ENCODE data around the gene CIDEA.

CIDEA gene

GRCh38 chr18:12246849-12247808, 7.0 kb upstream of the CIDEA start:
- no peaks in the 10 kb centered on the region for H3K36me3 ChIP-seq
- TF ChIP-seq CTCF (IDR thresholded peaks at IDR 0.05; ENCODE audit: low read depth, low read length), result no peak
- H3K27ac ChIP-seq, result no peak overlapping the region
- H3K9me3 ChIP-seq (ENCODE audit: severe bottlenecking), result no peaks in the 10 kb centered on the region
- H3K27me3 ChIP-seq (ENCODE audit: insufficient read depth, low read depth, severe bottlenecking), result no peaks in the 10 kb centered on the region
- H3K4me3 ChIP-seq (ENCODE audit: low read depth, low read length), result no peak overlapping the region
- DNase-seq, result no peak

- Histone ChIP-seq H3K36me3 (no peaks in the 10 kb centered on the region), H3K9me3 (ENCODE audit: severe bottlenecking) (no peaks in the 10 kb centered on the region), H3K27me3 (ENCODE audit: insufficient read depth, low read depth, severe bottlenecking) (no peaks in the 10 kb centered on the region), H3K27ac (no peak overlapping the region), H3K4me3 (ENCODE audit: low read depth, low read length) (no peak overlapping the region)
- no peak for DNase-seq
- no peak for TF ChIP-seq CTCF (IDR thresholded peaks at IDR 0.05; ENCODE audit: low read depth, low read length)
Observed at GRCh38 chr18:12247946-12248345, 6.2 kb upstream of the CIDEA start.

- Histone ChIP-seq H3K27me3 (ENCODE audit: insufficient read depth, low read depth, severe bottlenecking) (no peaks in the 10 kb centered on the region), H3K4me3 (ENCODE audit: low read depth, low read length) (no peak overlapping the region), H3K36me3 (no peaks in the 10 kb centered on the region), H3K27ac (no peak overlapping the region), H3K9me3 (ENCODE audit: severe bottlenecking) (no peaks in the 10 kb centered on the region)
- TF ChIP-seq CTCF (IDR thresholded peaks at IDR 0.05; ENCODE audit: low read depth, low read length), result no peak
- no peak for DNase-seq
Observed at GRCh38 chr18:12248926-12249720, 5.0 kb upstream of the CIDEA start.

GRCh38 chr18:12251311-12251710, 2.9 kb upstream of the CIDEA start:
- no peak overlapping the region for H3K4me3 ChIP-seq (ENCODE audit: low read depth, low read length)
- no peaks in the 10 kb centered on the region for H3K27me3 ChIP-seq (ENCODE audit: insufficient read depth, low read depth, severe bottlenecking)
- H3K27ac ChIP-seq, result no peak overlapping the region
- DNase-seq, result no peak
- no peak for TF ChIP-seq CTCF (IDR thresholded peaks at IDR 0.05; ENCODE audit: low read depth, low read length)
- no peaks in the 10 kb centered on the region for H3K36me3 ChIP-seq
- H3K9me3 ChIP-seq (ENCODE audit: severe bottlenecking), result no peaks in the 10 kb centered on the region

- DNase-seq, result no peak
- no peak overlapping the region for H3K4me3 ChIP-seq (ENCODE audit: low read depth, low read length)
- no peak overlapping the region for H3K27ac ChIP-seq
- no peaks in the 10 kb centered on the region for H3K36me3 ChIP-seq
- no peak for TF ChIP-seq CTCF (IDR thresholded peaks at IDR 0.05; ENCODE audit: low read depth, low read length)
- H3K9me3 ChIP-seq (ENCODE audit: severe bottlenecking), result no peaks in the 10 kb centered on the region
- H3K27me3 ChIP-seq (ENCODE audit: insufficient read depth, low read depth, severe bottlenecking), result no peaks in the 10 kb centered on the region
Observed at GRCh38 chr18:12252061-12252460, 2.1 kb upstream of the CIDEA start.
